Neural cell (in vitro differentiated cells): ENCODE measurements around the gene ESPNL. TPM values are rescaled to one million over a fixed set of nuclear protein-coding genes. Genes with fewer than 3 reads are reported as not detected.
"Not testable (repeated sequence)": the region's sequence is repeated elsewhere in the genome, so short reads cannot be mapped to it uniquely, and the experiment has no call there.

Source experiments
- H2AFZ ChIP-seq: fragments of 200-600, 300-800 bp; sonication (generic), shearing (Covaris generic); 2 replicates; pipeline ENCODE4 v1.6.0; 2014; ENCODE audit warnings: low read depth, mild to moderate bottlenecking, antibody characterized with exemption, low read length, moderate library complexity
- H3F3A ChIP-seq: fragments of 200-600 bp; shearing (Covaris generic); 2 replicates; pipeline ENCODE4 v1.6.1; 2016; ENCODE audit warnings: mild to moderate bottlenecking, moderate library complexity, mixed read lengths, antibody characterized with exemption, low read length; ENCODE audit not compliant: insufficient read depth, poor library complexity, severe bottlenecking
- H3K27ac ChIP-seq: fragments of 200-600, 300-800 bp; sonication (generic), shearing (Covaris generic); 2 replicates; pipeline ENCODE4 v1.5.1; 2014; ENCODE audit warnings: mild to moderate bottlenecking, low read length, moderate library complexity
- H3K27me3 ChIP-seq: fragments of 300-800, 200-600 bp; sonication (generic), shearing (Covaris generic); 2 replicates; pipeline ENCODE4 v1.6.0; 2014; ENCODE audit warnings: mild to moderate bottlenecking, low read depth, low read length, moderate library complexity; ENCODE audit not compliant: insufficient read depth
- H3K36me3 ChIP-seq: fragments of 300-800, 200-600 bp; sonication (generic), shearing (Covaris generic); 2 replicates; pipeline ENCODE4 v1.5.1; 2014; ENCODE audit warnings: mild to moderate bottlenecking, antibody characterized with exemption, low read length, moderate library complexity; ENCODE audit not compliant: insufficient read depth
- H3K4me2 ChIP-seq: fragments of 300-800, 200-600 bp; sonication (generic), shearing (Covaris generic); 2 replicates; pipeline ENCODE4 v1.6.0; 2014; ENCODE audit warnings: mild to moderate bottlenecking, low read length
- H3K4me3 ChIP-seq: fragments of 300-800, 200-600 bp; sonication (generic), shearing (Covaris generic); 2 replicates; pipeline ENCODE4 v1.5.1; 2014; ENCODE audit warnings: mild to moderate bottlenecking, low read length, moderate library complexity
- H3K79me2 ChIP-seq: fragments of 200-600 bp; shearing (Covaris generic); replicated peaks from 2 replicates; pipeline ENCODE4 v1.6.0; 2014; ENCODE audit warnings: mild to moderate bottlenecking, low read length, moderate library complexity; ENCODE audit not compliant: insufficient read depth
- H3K9ac ChIP-seq: fragments of 300-800, 200-600 bp; sonication (generic), shearing (Covaris generic); 2 replicates; pipeline ENCODE4 v1.6.1; 2016; ENCODE audit warnings: mild to moderate bottlenecking, low read length, mixed read lengths
- H3K9me2 ChIP-seq: fragments of 200-600 bp; shearing (Covaris generic); 2 replicates; pipeline ENCODE4 v1.6.1; 2016; ENCODE audit warnings: mild to moderate bottlenecking, low read length, mixed read lengths; ENCODE audit not compliant: insufficient read depth
- H3K9me3 ChIP-seq: fragments of 200-600, 300-800 bp; sonication (generic), shearing (Covaris generic); 2 replicates; pipeline ENCODE4 v1.6.1; 2016; ENCODE audit warnings: mild to moderate bottlenecking, mixed run types, low read length, moderate library complexity, mixed read lengths
- H4K20me1 ChIP-seq: fragments of 200-600 bp; shearing (Covaris generic); 2 replicates; pipeline ENCODE4 v1.6.1; 2016; ENCODE audit warnings: mild to moderate bottlenecking, mixed run types; ENCODE audit not compliant: insufficient read depth
- EP300 ChIP-seq: fragments of 450-650 bp; conservative IDR thresholded peaks from 2 replicates; pipeline ENCODE4 v1.6.1; 2014; ENCODE audit warnings: antibody characterized with exemption, mild to moderate bottlenecking, moderate library complexity; ENCODE audit not compliant: poor library complexity, severe bottlenecking
- EZH2 ChIP-seq: fragments of 200-600, 300-800 bp; shearing (Covaris generic), sonication (generic); IDR thresholded peaks from 2 replicates; pipeline ENCODE4 v1.6.1; 2014; ENCODE audit warnings: antibody characterized with exemption, low read length, borderline replicate concordance, mild to moderate bottlenecking; ENCODE audit not compliant: insufficient read depth, poor library complexity, severe bottlenecking
- MXI1 ChIP-seq: fragments of 450-650 bp; conservative IDR thresholded peaks from 2 replicates; pipeline ENCODE4 v1.6.1; 2014; ENCODE audit warnings: antibody characterized with exemption, mild to moderate bottlenecking; ENCODE audit not compliant: poor library complexity, severe bottlenecking
- POLR2AphosphoS5 ChIP-seq: IDR thresholded peaks from 2 replicates; pipeline ENCODE4 v1.6.1; 2012
- RAD21 ChIP-seq: fragments of 450-650 bp; conservative IDR thresholded peaks from 2 replicates; pipeline ENCODE4 v1.6.1; 2014; ENCODE audit warnings: antibody characterized with exemption, mild to moderate bottlenecking, moderate library complexity
- SMC3 ChIP-seq: fragments of 450-650 bp; conservative IDR thresholded peaks from 2 replicates; pipeline ENCODE4 v1.6.1; 2014; ENCODE audit warnings: antibody characterized with exemption, mild to moderate bottlenecking, moderate library complexity; ENCODE audit not compliant: poor library complexity
- TAF1 ChIP-seq: IDR thresholded peaks from 2 replicates; pipeline ENCODE4 v1.6.1; 2012; ENCODE audit warnings: low read depth
- polyA plus RNA-seq: library from polyadenylated mRNA; depleted of rRNA; stranded (reverse); fragments of >200 nt; gene quantifications from 2 replicates; pipeline ENCODE4 v1.2.3, GENCODE V29; 2014
- TF ChIP-seq, protein P1 (sequence below): IDR thresholded peaks from 2 replicates; pipeline ENCODE4 v1.6.1; 2012; ENCODE audit warnings: borderline replicate concordance
- TF ChIP-seq, protein P2 (sequence below): fragments of 450-650 bp; IDR thresholded peaks from 2 replicates; pipeline ENCODE4 v1.5.1; 2014; ENCODE audit warnings: antibody characterized with exemption, mild to moderate bottlenecking, moderate library complexity; ENCODE audit not compliant: poor library complexity, severe bottlenecking

ESPNL gene
- polyA plus RNA-seq, 1 donor from 2014 or later = 0.69 TPM

DNA sequence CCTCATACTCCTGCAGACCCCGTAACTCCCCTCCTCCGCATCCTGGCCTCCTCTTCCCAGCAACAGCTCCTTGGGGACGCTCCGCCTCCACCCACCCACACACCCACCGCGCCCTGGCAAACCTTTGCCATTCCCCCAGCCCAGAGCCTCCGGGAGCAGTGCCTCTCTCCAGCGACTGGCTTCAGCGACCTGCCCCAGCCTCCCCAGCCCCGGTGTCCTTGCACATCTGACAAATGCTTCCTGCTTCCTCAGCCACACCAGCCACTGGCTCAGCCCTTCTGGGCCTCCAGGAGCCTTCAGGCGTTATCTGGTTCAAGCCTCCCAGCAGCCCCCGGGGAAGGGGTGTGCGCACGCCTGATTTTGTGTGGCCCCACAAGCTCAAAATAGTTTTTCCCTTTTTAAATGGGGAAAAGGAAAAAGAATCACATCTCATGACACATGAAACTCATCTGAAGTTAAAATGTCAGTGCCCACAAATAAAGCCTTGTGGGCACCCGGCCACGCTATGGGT lies 14.2 kb downstream of the ESPNL start:
- Histone ChIP-seq H4K20me1 (no peaks in the 10 kb centered on the region), H3K9ac (no peak overlapping the region), H3K4me3 (no peak overlapping the region), H3K4me2 (no peak overlapping the region), H3K27ac (no peak overlapping the region), H3K9me2 (no peaks in the 10 kb centered on the region), H3K36me3 (no peaks in the 10 kb centered on the region), H2AFZ (no peak overlapping the region), H3K9me3 (peaks cover 3% of the 10 kb centered on the region), H3K27me3 (no peaks in the 10 kb centered on the region), H3K79me2 (no peaks in the 10 kb centered on the region), H3F3A (no peaks in the 10 kb centered on the region)
- TF ChIP-seq RAD21 (no peak), TAF1 (no peak), POLR2AphosphoS5 (no peak), EP300 (no peak), EZH2 (no peak), SMC3 (no peak), MXI1 (no peak)
- TF ChIP-seq, protein P1, sequence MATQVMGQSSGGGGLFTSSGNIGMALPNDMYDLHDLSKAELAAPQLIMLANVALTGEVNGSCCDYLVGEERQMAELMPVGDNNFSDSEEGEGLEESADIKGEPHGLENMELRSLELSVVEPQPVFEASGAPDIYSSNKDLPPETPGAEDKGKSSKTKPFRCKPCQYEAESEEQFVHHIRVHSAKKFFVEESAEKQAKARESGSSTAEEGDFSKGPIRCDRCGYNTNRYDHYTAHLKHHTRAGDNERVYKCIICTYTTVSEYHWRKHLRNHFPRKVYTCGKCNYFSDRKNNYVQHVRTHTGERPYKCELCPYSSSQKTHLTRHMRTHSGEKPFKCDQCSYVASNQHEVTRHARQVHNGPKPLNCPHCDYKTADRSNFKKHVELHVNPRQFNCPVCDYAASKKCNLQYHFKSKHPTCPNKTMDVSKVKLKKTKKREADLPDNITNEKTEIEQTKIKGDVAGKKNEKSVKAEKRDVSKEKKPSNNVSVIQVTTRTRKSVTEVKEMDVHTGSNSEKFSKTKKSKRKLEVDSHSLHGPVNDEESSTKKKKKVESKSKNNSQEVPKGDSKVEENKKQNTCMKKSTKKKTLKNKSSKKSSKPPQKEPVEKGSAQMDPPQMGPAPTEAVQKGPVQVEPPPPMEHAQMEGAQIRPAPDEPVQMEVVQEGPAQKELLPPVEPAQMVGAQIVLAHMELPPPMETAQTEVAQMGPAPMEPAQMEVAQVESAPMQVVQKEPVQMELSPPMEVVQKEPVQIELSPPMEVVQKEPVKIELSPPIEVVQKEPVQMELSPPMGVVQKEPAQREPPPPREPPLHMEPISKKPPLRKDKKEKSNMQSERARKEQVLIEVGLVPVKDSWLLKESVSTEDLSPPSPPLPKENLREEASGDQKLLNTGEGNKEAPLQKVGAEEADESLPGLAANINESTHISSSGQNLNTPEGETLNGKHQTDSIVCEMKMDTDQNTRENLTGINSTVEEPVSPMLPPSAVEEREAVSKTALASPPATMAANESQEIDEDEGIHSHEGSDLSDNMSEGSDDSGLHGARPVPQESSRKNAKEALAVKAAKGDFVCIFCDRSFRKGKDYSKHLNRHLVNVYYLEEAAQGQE = no peak
- TF ChIP-seq, protein P2, sequence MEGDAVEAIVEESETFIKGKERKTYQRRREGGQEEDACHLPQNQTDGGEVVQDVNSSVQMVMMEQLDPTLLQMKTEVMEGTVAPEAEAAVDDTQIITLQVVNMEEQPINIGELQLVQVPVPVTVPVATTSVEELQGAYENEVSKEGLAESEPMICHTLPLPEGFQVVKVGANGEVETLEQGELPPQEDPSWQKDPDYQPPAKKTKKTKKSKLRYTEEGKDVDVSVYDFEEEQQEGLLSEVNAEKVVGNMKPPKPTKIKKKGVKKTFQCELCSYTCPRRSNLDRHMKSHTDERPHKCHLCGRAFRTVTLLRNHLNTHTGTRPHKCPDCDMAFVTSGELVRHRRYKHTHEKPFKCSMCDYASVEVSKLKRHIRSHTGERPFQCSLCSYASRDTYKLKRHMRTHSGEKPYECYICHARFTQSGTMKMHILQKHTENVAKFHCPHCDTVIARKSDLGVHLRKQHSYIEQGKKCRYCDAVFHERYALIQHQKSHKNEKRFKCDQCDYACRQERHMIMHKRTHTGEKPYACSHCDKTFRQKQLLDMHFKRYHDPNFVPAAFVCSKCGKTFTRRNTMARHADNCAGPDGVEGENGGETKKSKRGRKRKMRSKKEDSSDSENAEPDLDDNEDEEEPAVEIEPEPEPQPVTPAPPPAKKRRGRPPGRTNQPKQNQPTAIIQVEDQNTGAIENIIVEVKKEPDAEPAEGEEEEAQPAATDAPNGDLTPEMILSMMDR = no peak

DNA sequence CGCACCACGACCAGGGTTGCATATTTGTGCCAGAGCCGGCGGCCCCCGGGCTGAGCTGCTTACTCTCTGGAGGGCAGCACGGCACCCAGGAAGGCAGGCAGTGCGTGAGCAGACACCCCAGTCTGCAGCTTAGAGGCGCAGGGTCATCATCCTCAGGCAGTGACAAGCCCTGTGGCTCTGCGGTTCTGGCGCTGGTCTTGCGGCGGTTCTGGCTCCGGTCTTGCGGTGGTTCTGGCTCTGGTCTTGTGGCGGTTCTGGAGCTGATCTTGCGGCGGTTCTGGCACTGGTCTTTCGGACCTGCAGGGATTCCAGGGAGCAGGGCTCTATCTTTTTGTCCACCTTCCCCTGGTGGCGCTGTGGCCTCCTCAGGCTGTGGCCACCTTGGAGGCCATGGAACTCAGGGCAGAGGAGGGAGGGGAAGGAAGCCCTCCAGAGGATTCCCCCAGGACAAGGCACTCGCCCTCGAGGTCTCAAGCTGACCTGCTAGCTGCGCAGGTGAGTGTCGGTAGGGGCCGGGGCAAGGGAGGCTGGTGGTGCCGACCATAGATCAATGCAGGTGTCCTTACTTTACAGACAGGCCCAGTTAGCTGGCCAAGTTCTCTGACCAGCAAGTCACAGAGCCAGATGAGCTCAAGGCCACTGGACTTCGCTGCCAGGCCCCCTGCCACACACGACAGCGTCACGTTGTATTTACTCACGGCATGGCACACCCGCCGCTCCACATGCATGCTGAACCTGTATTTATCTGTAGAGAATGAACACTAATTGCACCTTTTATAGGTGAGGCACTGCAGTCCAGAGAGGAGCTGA lies 14.9 kb downstream of the ESPNL start:
- Histone ChIP-seq H3K27me3 (no peaks in the 10 kb centered on the region), H3K4me2 (no peak overlapping the region), H3K27ac (no peak overlapping the region), H3F3A (no peaks in the 10 kb centered on the region), H3K9ac (no peak overlapping the region), H2AFZ (no peak overlapping the region), H3K9me3 (peaks cover 3% of the 10 kb centered on the region), H3K36me3 (no peaks in the 10 kb centered on the region), H3K4me3 (no peak overlapping the region), H3K9me2 (no peaks in the 10 kb centered on the region), H3K79me2 (no peaks in the 10 kb centered on the region), H4K20me1 (no peaks in the 10 kb centered on the region)
- TF ChIP-seq RAD21 = no peak
- TF ChIP-seq POLR2AphosphoS5 = no peak
- no peak for TF ChIP-seq TAF1
- no peak for TF ChIP-seq EZH2
- TF ChIP-seq EP300 = no peak
- TF ChIP-seq, protein P1 = no peak
- TF ChIP-seq SMC3 = no peak
- TF ChIP-seq, protein P2 = no peak
- TF ChIP-seq MXI1 = no peak

DNA sequence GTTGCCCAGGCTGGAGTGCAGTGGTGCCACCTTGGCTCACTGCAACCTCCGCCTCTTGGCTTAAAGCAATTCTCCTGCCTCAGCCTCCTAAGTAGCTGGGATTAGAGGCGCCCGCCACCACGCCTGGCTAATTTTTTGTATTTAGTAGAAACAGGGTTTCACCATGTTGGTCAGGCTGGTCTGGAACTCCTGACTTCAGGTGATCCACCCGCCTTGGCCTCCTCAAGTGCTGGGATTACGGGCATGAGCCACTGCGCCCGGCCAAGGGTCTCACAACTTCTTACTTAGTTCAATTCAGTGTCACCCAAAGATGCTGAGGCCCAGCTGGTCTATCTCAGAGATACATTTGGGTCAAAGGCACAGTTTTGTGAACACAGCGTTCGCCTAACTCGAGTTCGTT lies 15.6 kb downstream of the ESPNL start:
- not testable (repeated sequence) for H3K9me3 ChIP-seq, H3K9me2 ChIP-seq, H2AFZ ChIP-seq, H3F3A ChIP-seq, H3K9ac ChIP-seq, H3K27me3 ChIP-seq, H3K4me3 ChIP-seq, H4K20me1 ChIP-seq, H3K27ac ChIP-seq, H3K4me2 ChIP-seq, H3K36me3 ChIP-seq, H3K79me2 ChIP-seq
